GM12878 (cell line): Measurements from ENCODE around the gene RGL1. TPM values are rescaled to one million over a fixed set of nuclear protein-coding genes. Genes with fewer than 3 reads are reported as not detected.

Experiments
- ATAC-seq: fragments of 200-7000 bp; cut with Tn5 transposase; 3 replicates; pipeline ENCODE4 v1.9.1; 2020; ENCODE audit warnings: mild to moderate bottlenecking, moderate library complexity
- BruUV-seq: library from RNA; stranded (reverse); fragments of 400-500 nt; replicated peaks from 2 replicates; lab custom pipeline; 2021; lab: Mats Ljungman, UMichigan
- CTCF ChIA-PET: fragments of 300-600 bp; sonication (Branson Sonifier 250); formaldehyde crosslinking; extraction: SDS; loops from one replicate; lab custom pipeline; 2021; ENCODE audit warnings: inconsistent platforms; lab: Yijun Ruan, JAX
- POLR2A ChIA-PET: fragments of 350-600 bp; formaldehyde crosslinking; extraction: SDS; loops from one replicate; lab custom pipeline; 2021; ENCODE audit warnings: inconsistent platforms; lab: Charles Lee
- RAD21 ChIA-PET: fragments of 300-600 bp; sonication (Branson Sonifier 250); formaldehyde crosslinking; loops from one replicate; lab custom pipeline; 2023; ENCODE audit warnings: antibody characterized with exemption; ENCODE audit not compliant: unreplicated experiment; lab: Charles Lee
- SMC1A ChIA-PET: fragments of 300-600 bp; sonication (Branson Sonifier 250); formaldehyde crosslinking; loops from one replicate; lab custom pipeline; 2023; ENCODE audit not compliant: unreplicated experiment, uncharacterized antibody; lab: Charles Lee
- DNase-seq: peaks from one replicate; pipeline ENCODE4 v3.0.0-alpha.2; 2011; ENCODE audit warnings: low read depth, low spot score
- FAIRE-seq: peaks from 3 replicates; lab custom pipeline; 2011; peaks lifted over from hg19 to GRCh38; lab: Jason Lieb, UNC
- H2AFZ ChIP-seq: 2 replicates; pipeline ENCODE4 v1.6.0; 2011; ENCODE audit warnings: low read depth, low read length, control low read depth; ENCODE audit not compliant: control insufficient read depth
- H3K27ac ChIP-seq: 2 replicates; pipeline ENCODE4 v1.5.1; 2011; ENCODE audit warnings: control low read depth; ENCODE audit not compliant: control insufficient read depth, insufficient read depth
- H3K27me3 ChIP-seq, 2 experiments: replicated peaks in 1 of 2; 2 replicates each; pipeline versions ENCODE4 v1.6.0 to v1.6.1; 2011; ENCODE audit warnings: low read length in 1 of 2; ENCODE audit not compliant: control insufficient read depth in 2 of 2, insufficient read depth in 2 of 2
- H3K36me3 ChIP-seq, 2 experiments: 2 replicates each; pipeline ENCODE4 v1.5.1; 2011; ENCODE audit warnings: low read length in 1 of 2; ENCODE audit not compliant: control insufficient read depth in 2 of 2, insufficient read depth in 2 of 2
- H3K4me1 ChIP-seq: 2 replicates; pipeline ENCODE4 v1.6.1; 2011; ENCODE audit warnings: mild to moderate bottlenecking, low read length, moderate library complexity, mixed read lengths; ENCODE audit not compliant: control insufficient read depth, insufficient read depth
- H3K4me2 ChIP-seq: 2 replicates; pipeline ENCODE4 v1.6.0; 2011; ENCODE audit warnings: control low read depth; ENCODE audit not compliant: control insufficient read depth, insufficient read depth
- H3K4me3 ChIP-seq: fragments of 200-600 bp; sonication (generic); 2 replicates; pipeline ENCODE4 v1.5.1; 2016
- H3K79me2 ChIP-seq: 2 replicates; pipeline ENCODE4 v1.6.0; 2011; ENCODE audit warnings: low read length; ENCODE audit not compliant: control insufficient read depth, insufficient read depth
- H3K9ac ChIP-seq: 2 replicates; pipeline ENCODE4 v1.8.0; 2011; ENCODE audit warnings: low read length, control low read depth, mixed read lengths; ENCODE audit not compliant: control insufficient read depth, insufficient read depth
- H3K9me3 ChIP-seq: replicated peaks from 3 replicates; pipeline ENCODE4 v1.5.1; 2011; ENCODE audit warnings: mild to moderate bottlenecking, low read length; ENCODE audit not compliant: control insufficient read depth, insufficient read depth
- H4K20me1 ChIP-seq: 2 replicates; pipeline ENCODE4 v1.6.0; 2011; ENCODE audit not compliant: control insufficient read depth, insufficient read depth
- ATF7 ChIP-seq: fragments of 450-650 bp; IDR thresholded peaks from 2 replicates; pipeline ENCODE4 v1.6.1; 2016; ENCODE audit warnings: low read depth, mild to moderate bottlenecking
- CBX3 ChIP-seq: fragments of 200-600 bp; sonication (generic); IDR thresholded peaks from 2 replicates; pipeline ENCODE4 v1.6.1; 2016; ENCODE audit warnings: low read depth, borderline replicate concordance
- CEBPB ChIP-seq, 2 experiments: fragments of 150-350 bp in 1 of 2; IDR thresholded peaks; 2 replicates each; pipeline ENCODE4 v1.6.1; 2012 to 2014; ENCODE audit warnings: low read depth in 2 of 2, low read length in 2 of 2, borderline replicate concordance in 1 of 2, inconsistent platforms in 1 of 2
- DPF2 ChIP-seq: fragments of 450-650 bp; IDR thresholded peaks from 2 replicates; pipeline ENCODE4 v1.6.1; 2017; ENCODE audit warnings: mild to moderate bottlenecking
- EGR1 ChIP-seq, 2 experiments: IDR thresholded peaks; 1 replicate in 1 of 2; 2 replicates in 1 of 2; pipeline ENCODE4 v1.6.1; 2011 to 2012; ENCODE audit warnings: low read depth in 2 of 2, low read length in 2 of 2, borderline replicate concordance in 1 of 2, mild to moderate bottlenecking in 1 of 2, moderate library complexity in 1 of 2
- POLR2A ChIP-seq: IDR thresholded peaks from 2 replicates; pipeline ENCODE4 v1.6.1; 2011; ENCODE audit warnings: low read depth, mild to moderate bottlenecking, low read length
- RUNX3 ChIP-seq: IDR thresholded peaks from 2 replicates; pipeline ENCODE4 v1.6.1; 2012; ENCODE audit warnings: low read length, inconsistent platforms
- STAT3 ChIP-seq: IDR thresholded peaks from 2 replicates; pipeline ENCODE4 v1.6.1; 2011; ENCODE audit warnings: low read depth, low read length, improper control_type of control experiment
- TCF7 ChIP-seq: IDR thresholded peaks from 2 replicates; pipeline ENCODE4 v1.6.1; 2014; ENCODE audit warnings: antibody characterized with exemption, borderline replicate concordance
- YBX1 ChIP-seq: fragments of 450-650 bp; IDR thresholded peaks from 2 replicates; pipeline ENCODE4 v1.6.1; 2016; ENCODE audit warnings: antibody characterized with exemption
- WGBS: methylation state at CpG from one replicate; pipeline ENCODE4 v1.1.6; 2016; ENCODE audit warnings: low lambda C conversion rate; ENCODE audit not compliant: insufficient replicate concordance, insufficient coverage; ENCODE audit errors: missing lambda C conversion rate; 5-methylcytosine and 5-hydroxymethylcytosine counted together
- in situ Hi-C: fragments of 300-500 bp; cut with MboI; formaldehyde crosslinking; loops from 9 replicates; pipeline ENCODE4 v1.14.3; 2018; ENCODE audit warnings: mixed read lengths
- intact Hi-C: fragments of 100-400 bp; cut with micrococcal nuclease; formaldehyde crosslinking; loops from one replicate; pipeline ENCODE4 v1.14.2; 2022; ENCODE audit not compliant: unreplicated experiment
- polyA plus RNA-seq, 11 experiments: library from polyadenylated mRNA; depleted of rRNA in 4 of 11; unstranded in 6 of 11; stranded (reverse) in 5 of 11; fragments of >200 nt; fragmentation: Nextera tagmentation in 4 of 11; fragmentation: Illumina TruSeq in 1 of 11; extraction: Ambion mirVana in 4 of 11; extraction: Trizol in 1 of 11; gene quantifications; 1 replicate in 1 of 11; 2 replicates in 10 of 11; pipeline versions ENCODE4 v1.2.1 to v1.2.3, GENCODE V29; 2011 to 2016; ENCODE audit warnings: inconsistent platforms in 2 of 11, missing spikeins in 2 of 11, low read depth in 1 of 11
- total RNA-seq, 4 experiments: library from RNA; depleted of rRNA in 3 of 4; stranded (reverse); fragments of >200 nt in 3 of 4; fragmentation: Illumina TruSeq in 1 of 4; extraction: Trizol in 1 of 4; gene quantifications; 2 replicates each; pipeline versions ENCODE4 v1.2.1 to v1.2.3, GENCODE V29; 2013 to 2021
- TF ChIP-seq, protein P1 (sequence below): fragments of 450-650 bp; IDR thresholded peaks from 2 replicates; pipeline ENCODE4 v1.6.1; 2016; ENCODE audit warnings: mild to moderate bottlenecking

RGL1 gene
- total and polyA plus RNA-seq, 10 of the 15 experiments (the other 5 are each of a cell fraction or from before 2014, with no cell fraction given), result 8.1 to 25.0 (median 19.0) TPM

GRCh38 chr1:183912265-183912886, 107.5 kb downstream of the RGL1 start (continued):
- TF ChIP-seq POLR2A (no peak), TCF7 (peak; percentile 20; the same call in 1 of the 2 replicates), EGR1 (IDR thresholded peaks at IDR 0.05; ENCODE audit: borderline replicate concordance in 1 of 2, low read depth in 2 of 2, low read length in 2 of 2) (no peak), ATF7 (peak; percentile 48; the same call in 1 of the 2 replicates), CEBPB (IDR thresholded peaks at IDR 0.05; ENCODE audit: borderline replicate concordance in 1 of 2, low read depth in 2 of 2, low read length in 2 of 2) (no peak)
- TF ChIP-seq, protein P1, sequence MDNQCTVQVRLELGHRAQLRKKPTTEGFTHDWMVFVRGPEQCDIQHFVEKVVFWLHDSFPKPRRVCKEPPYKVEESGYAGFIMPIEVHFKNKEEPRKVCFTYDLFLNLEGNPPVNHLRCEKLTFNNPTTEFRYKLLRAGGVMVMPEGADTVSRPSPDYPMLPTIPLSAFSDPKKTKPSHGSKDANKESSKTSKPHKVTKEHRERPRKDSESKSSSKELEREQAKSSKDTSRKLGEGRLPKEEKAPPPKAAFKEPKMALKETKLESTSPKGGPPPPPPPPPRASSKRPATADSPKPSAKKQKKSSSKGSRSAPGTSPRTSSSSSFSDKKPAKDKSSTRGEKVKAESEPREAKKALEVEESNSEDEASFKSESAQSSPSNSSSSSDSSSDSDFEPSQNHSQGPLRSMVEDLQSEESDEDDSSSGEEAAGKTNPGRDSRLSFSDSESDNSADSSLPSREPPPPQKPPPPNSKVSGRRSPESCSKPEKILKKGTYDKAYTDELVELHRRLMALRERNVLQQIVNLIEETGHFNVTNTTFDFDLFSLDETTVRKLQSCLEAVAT, result no peak

GRCh38 chr1:183913567-183913993, 108.7 kb downstream of the RGL1 start:
- Histone ChIP-seq H3K36me3 (peaks cover 19 to 59% of the 10 kb centered on the region in 2 experiments), H4K20me1 (no peaks in the 10 kb centered on the region; the same call in 1 of the 2 replicates), H3K27ac (peak overlapping the region; percentile 100; the same call in 1 of the 2 replicates), H3K79me2 (peaks cover 7% of the 10 kb centered on the region; the same call in 1 of the 2 replicates), H3K27me3 (no peaks in the 10 kb centered on the region), H3K9me3 (no peaks in the 10 kb centered on the region), H3K9ac (no peak overlapping the region), H3K4me1 (peaks cover 51% of the 10 kb centered on the region), H3K4me2 (no peak overlapping the region), H3K4me3 (no peak overlapping the region), H2AFZ (no peak overlapping the region)
- RAD21 ChIA-PET, result interaction anchor here (1.3 to 8.8 kb wide), 6 partner anchors 11 to 260 kb away, joined by 3 to 299 read pairs (median 34); partner anchors contain the start of gene APOBEC4
- 97% methylated on average over 3 of the region's 3 CpGs for WGBS
- DNase-seq (no peak), FAIRE-seq (no peak), ATAC-seq (no peak)
- intact Hi-C loops (loop anchor here (5.0 to 10.0 kb wide), 3 partner anchors 229 to 441 kb away; partner anchors contain the start of genes ARPC5 and SMG7), in situ Hi-C loops (loop anchor here (5.0 kb wide), 1 partner anchor 261 kb away; the partner anchor contains the start of gene APOBEC4)
- no TSS peak for BruUV-seq
- SMC1A ChIA-PET, result interaction anchor here (0.7 to 5.8 kb wide), 14 partner anchors 11 to 360 kb away, joined by 3 to 331 read pairs (median 16); partner anchors contain the start of genes APOBEC4, ARPC5 and RGL1
- POLR2A ChIA-PET, result interaction anchor here (1.3 to 4.3 kb wide), 3 partner anchors 15 to 259 kb away, joined by 5 to 39 read pairs (median 8); partner anchors contain the start of gene APOBEC4
- CTCF ChIA-PET, result interaction anchor here (0.8 to 5.8 kb wide), 12 partner anchors 10 to 323 kb away, joined by 3 to 360 read pairs (median 18); partner anchors contain the start of genes APOBEC4 and NCF2
- TF ChIP-seq TCF7 (no peak), YBX1 (no peak), STAT3 (no peak), DPF2 (no peak), CBX3 (no peak), RUNX3 (no peak)
- TF ChIP-seq, all 136 proteins: peak for 0
